MM.1S (cell line): Measurements from ENCODE around the gene ORC2.

Experiments
- DNase-seq: peaks from one replicate; pipeline ENCODE4 v3.0.0-alpha.2; 2015
- H2AFZ ChIP-seq: fragments of 300-600 bp; sonication (generic); 2 replicates; pipeline ENCODE4 v1.6.0; 2016; ENCODE audit warnings: antibody characterized with exemption, low read length
- H3F3A ChIP-seq: fragments of 300-600 bp; sonication (generic); 2 replicates; pipeline ENCODE4 v1.6.1; 2016; ENCODE audit warnings: mild to moderate bottlenecking, antibody characterized with exemption, low read length, moderate library complexity, mixed read lengths; ENCODE audit not compliant: insufficient read depth
- H3K27ac ChIP-seq: fragments of 300-600 bp; sonication (generic); 2 replicates; pipeline ENCODE4 v1.5.1; 2016; ENCODE audit warnings: mild to moderate bottlenecking, low read length
- H3K27me3 ChIP-seq: fragments of 300-600 bp; sonication (generic); replicated peaks from 2 replicates; pipeline ENCODE4 v1.6.0; 2016; ENCODE audit warnings: low read length; ENCODE audit not compliant: insufficient read depth
- H3K36me3 ChIP-seq: fragments of 300-600 bp; sonication (generic); replicated peaks from 2 replicates; pipeline ENCODE4 v1.6.1; 2016; ENCODE audit warnings: mild to moderate bottlenecking, low read length, mixed read lengths; ENCODE audit not compliant: insufficient read depth
- H3K4me1 ChIP-seq: fragments of 300-600 bp; sonication (generic); 2 replicates; pipeline ENCODE4 v1.6.1; 2016; ENCODE audit warnings: low read length, mixed read lengths
- H3K4me2 ChIP-seq: fragments of 300-600 bp; sonication (generic); 2 replicates; pipeline ENCODE4 v1.6.0; 2016; ENCODE audit warnings: low read depth, low read length
- H3K4me3 ChIP-seq: fragments of 300-600 bp; sonication (generic); 2 replicates; pipeline ENCODE4 v1.5.1; 2016; ENCODE audit warnings: low read length, mixed read lengths
- H3K79me2 ChIP-seq: fragments of 300-600 bp; sonication (generic); 2 replicates; pipeline ENCODE4 v1.6.1; 2016; ENCODE audit warnings: mixed run types, low read length, mixed read lengths
- H3K9ac ChIP-seq: fragments of 300-600 bp; sonication (generic); 2 replicates; pipeline ENCODE4 v1.6.1; 2016; ENCODE audit warnings: low read length, mixed read lengths
- H3K9me2 ChIP-seq: fragments of 300-600 bp; sonication (generic); replicated peaks from 2 replicates; pipeline ENCODE4 v1.6.1; 2016; ENCODE audit warnings: mild to moderate bottlenecking, low read length, mixed read lengths; ENCODE audit not compliant: insufficient read depth
- H3K9me3 ChIP-seq: fragments of 300-600 bp; sonication (generic); replicated peaks from 2 replicates; pipeline ENCODE4 v1.6.1; 2016; ENCODE audit warnings: mild to moderate bottlenecking, low read length, mixed read lengths; ENCODE audit not compliant: insufficient read depth
- H4K20me1 ChIP-seq: fragments of 300-600 bp; sonication (generic); 2 replicates; pipeline ENCODE4 v1.6.1; 2016; ENCODE audit warnings: mild to moderate bottlenecking, low read length, moderate library complexity, mixed read lengths; ENCODE audit not compliant: insufficient read depth
- EZH2 ChIP-seq: fragments of 300-600 bp; sonication (generic); optimal IDR thresholded peaks from 2 replicates; pipeline ENCODE3; 2017; ENCODE audit warnings: low read depth, mild to moderate bottlenecking, antibody characterized with exemption, low read length, mixed read lengths
- EZH2phosphoT487 ChIP-seq: fragments of 300-600 bp; sonication (generic); IDR thresholded peaks from 2 replicates; pipeline ENCODE4 v1.6.1; 2018; ENCODE audit warnings: antibody characterized with exemption, low read length
- TF ChIP-seq, protein P1 (sequence below): fragments of 300-600 bp; sonication (generic); IDR thresholded peaks from 2 replicates; pipeline ENCODE4 v1.5.1; 2016; ENCODE audit warnings: antibody characterized with exemption, low read length, mixed read lengths

Gene ORC2

DNA sequence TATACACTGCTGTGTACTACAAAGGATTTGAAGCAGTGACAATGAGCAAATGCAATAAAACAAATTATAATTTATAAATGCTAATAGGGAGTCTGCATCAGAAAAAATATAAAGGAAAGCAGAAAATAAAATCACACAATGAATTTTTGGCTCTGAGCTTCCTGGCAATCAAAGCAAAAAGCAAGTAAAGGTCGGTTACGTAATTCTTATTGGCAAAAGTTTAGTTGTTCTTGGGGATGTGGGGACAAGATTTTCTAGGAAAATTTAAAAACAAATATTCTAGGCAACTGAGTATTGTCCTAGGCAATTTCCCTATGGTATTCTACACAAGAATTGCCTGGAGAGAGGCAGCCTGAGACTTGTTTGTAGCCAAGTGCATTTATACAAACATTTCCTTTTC is 1.8 kb downstream of the ORC2 start:
- H3K9me2 ChIP-seq, result 0 out of 2 replicates have a peak, but pooled peaks cover 2% of the 10 kb centered on the region
- H3K36me3 ChIP-seq, result no peaks in the 10 kb centered on the region
- no peaks in the 10 kb centered on the region for H4K20me1 ChIP-seq
- peak overlapping the region; percentile 78; the same call in 1 of the 2 replicates for H3K9ac ChIP-seq
- H3K4me1 ChIP-seq, result peaks cover 44% of the 10 kb centered on the region
- no peak for DNase-seq
- H2AFZ ChIP-seq, result no peak overlapping the region
- H3K4me2 ChIP-seq, result peak overlapping the region; percentile 83
- H3K9me3 ChIP-seq, result no peaks in the 10 kb centered on the region
- H3K27me3 ChIP-seq, result no peaks in the 10 kb centered on the region
- peaks cover 78% of the 10 kb centered on the region for H3K79me2 ChIP-seq
- H3K27ac ChIP-seq, result no peak overlapping the region; the same call in 1 of the 2 replicates
- TF ChIP-seq, protein P1, sequence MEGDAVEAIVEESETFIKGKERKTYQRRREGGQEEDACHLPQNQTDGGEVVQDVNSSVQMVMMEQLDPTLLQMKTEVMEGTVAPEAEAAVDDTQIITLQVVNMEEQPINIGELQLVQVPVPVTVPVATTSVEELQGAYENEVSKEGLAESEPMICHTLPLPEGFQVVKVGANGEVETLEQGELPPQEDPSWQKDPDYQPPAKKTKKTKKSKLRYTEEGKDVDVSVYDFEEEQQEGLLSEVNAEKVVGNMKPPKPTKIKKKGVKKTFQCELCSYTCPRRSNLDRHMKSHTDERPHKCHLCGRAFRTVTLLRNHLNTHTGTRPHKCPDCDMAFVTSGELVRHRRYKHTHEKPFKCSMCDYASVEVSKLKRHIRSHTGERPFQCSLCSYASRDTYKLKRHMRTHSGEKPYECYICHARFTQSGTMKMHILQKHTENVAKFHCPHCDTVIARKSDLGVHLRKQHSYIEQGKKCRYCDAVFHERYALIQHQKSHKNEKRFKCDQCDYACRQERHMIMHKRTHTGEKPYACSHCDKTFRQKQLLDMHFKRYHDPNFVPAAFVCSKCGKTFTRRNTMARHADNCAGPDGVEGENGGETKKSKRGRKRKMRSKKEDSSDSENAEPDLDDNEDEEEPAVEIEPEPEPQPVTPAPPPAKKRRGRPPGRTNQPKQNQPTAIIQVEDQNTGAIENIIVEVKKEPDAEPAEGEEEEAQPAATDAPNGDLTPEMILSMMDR, result no peak
- TF ChIP-seq EZH2phosphoT487, result no peak
- TF ChIP-seq EZH2, result no peak
- H3F3A ChIP-seq, result peaks cover 35% of the 10 kb centered on the region
- peak overlapping the region; percentile 84 for H3K4me3 ChIP-seq

DNA sequence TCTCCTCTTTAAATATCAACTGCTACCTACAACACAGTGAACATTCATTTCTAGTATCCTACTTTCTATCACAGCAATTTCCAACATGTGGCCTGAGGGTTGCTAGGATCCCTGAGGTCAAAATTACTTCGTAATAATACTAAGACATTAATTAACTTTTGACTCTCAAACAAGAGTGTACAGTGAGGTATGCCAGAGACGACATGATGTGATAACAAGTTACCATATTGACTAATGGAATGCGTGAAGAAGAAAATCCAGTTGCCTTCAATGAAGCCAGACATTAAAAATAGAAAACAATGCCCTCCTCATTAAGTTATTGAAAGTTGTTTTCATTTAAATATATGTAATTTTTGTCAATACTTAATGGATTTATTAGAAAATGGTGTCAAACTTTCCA is 13.1 kb downstream of the ORC2 start:
- no peaks in the 10 kb centered on the region for H3K9me3 ChIP-seq
- no peak overlapping the region for H3K9ac ChIP-seq
- no peak for DNase-seq
- no peak overlapping the region for H2AFZ ChIP-seq
- no peak overlapping the region for H3K4me3 ChIP-seq
- no peaks in the 10 kb centered on the region for H3K4me1 ChIP-seq
- H3K27me3 ChIP-seq, result no peaks in the 10 kb centered on the region
- TF ChIP-seq EZH2, result no peak
- TF ChIP-seq EZH2phosphoT487, result no peak
- TF ChIP-seq, protein P1, result no peak
- H3K9me2 ChIP-seq, result no peaks in the 10 kb centered on the region
- H3F3A ChIP-seq, result no peaks in the 10 kb centered on the region
- no peaks in the 10 kb centered on the region for H4K20me1 ChIP-seq
- no peaks in the 10 kb centered on the region for H3K79me2 ChIP-seq
- H3K4me2 ChIP-seq, result no peak overlapping the region
- peaks cover 6% of the 10 kb centered on the region for H3K36me3 ChIP-seq
- no peak overlapping the region for H3K27ac ChIP-seq

DNA sequence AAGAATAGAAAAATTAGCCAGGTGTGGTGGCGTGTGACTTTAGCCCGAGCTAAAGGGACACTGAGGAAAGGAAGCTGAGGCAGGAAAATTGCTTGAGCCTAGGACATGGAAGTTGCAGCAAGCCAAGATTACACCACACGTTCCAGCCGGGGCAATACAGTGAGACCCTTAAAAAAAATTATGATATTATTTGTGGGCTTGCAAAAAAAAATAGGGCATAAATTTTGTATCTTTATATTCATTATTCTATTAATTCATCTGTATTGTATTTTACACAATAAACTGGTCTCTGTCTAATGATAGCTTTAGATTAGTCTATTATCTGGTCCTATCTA is 18.1 kb downstream of the ORC2 start:
- no peaks in the 10 kb centered on the region for H3K9me3 ChIP-seq
- H3K27ac ChIP-seq, result no peak overlapping the region
- DNase-seq, result no peak
- TF ChIP-seq EZH2phosphoT487 (no peak), EZH2 (no peak)
- TF ChIP-seq, protein P1, result no peak
- H3K36me3 ChIP-seq, result no peaks in the 10 kb centered on the region; the same call in 1 of the 2 replicates
- no peaks in the 10 kb centered on the region for H3K4me1 ChIP-seq
- no peaks in the 10 kb centered on the region for H3K27me3 ChIP-seq
- H3K4me3 ChIP-seq, result no peak overlapping the region
- H3K4me2 ChIP-seq, result no peak overlapping the region
- H3F3A ChIP-seq, result no peaks in the 10 kb centered on the region
- no peak overlapping the region for H2AFZ ChIP-seq
- no peaks in the 10 kb centered on the region for H3K9me2 ChIP-seq
- no peak overlapping the region for H3K9ac ChIP-seq
- H3K79me2 ChIP-seq, result no peaks in the 10 kb centered on the region
- no peaks in the 10 kb centered on the region for H4K20me1 ChIP-seq
